Activated T-cell treated with anti-CD3 and anti-CD28 coated beads, Interleukin-2, amount 50 U/mL, for 4 hours (primary cell): ENCODE data around the gene ZCWPW1. TPM values are rescaled to one million over a fixed set of nuclear protein-coding genes. Genes with fewer than 3 reads are reported as not detected.
A peak's percentile ranks its signal among the peaks of the same experiment; 100 is the strongest.
"Not testable (repeated sequence)": the region's sequence is repeated elsewhere in the genome, so short reads cannot be mapped to it uniquely, and the experiment has no call there.

Experiments
- ATAC-seq, 2 donors: fragments of 200-7000 bp; cut with Tn5 transposase; one replicate each; pipeline ENCODE4 v1.10.0; 2021
- DNase-seq: peaks from one replicate; pipeline ENCODE4 v3.0.0-alpha.2; 2020
- H3K27me3 Mint-ChIP-seq: one replicate; pipeline ENCODE4 v1.8.0; 2021; ENCODE audit warnings: low read depth, mixed read lengths
- H3K36me3 Mint-ChIP-seq: one replicate; pipeline ENCODE4 v1.8.0; 2022; ENCODE audit warnings: mixed read lengths; ENCODE audit not compliant: insufficient read depth
- H3K4me1 Mint-ChIP-seq: one replicate; pipeline ENCODE4 v1.8.0; 2021; ENCODE audit warnings: low read depth, mixed read lengths
- H3K4me3 Mint-ChIP-seq: one replicate; pipeline ENCODE4 v1.8.0; 2021; ENCODE audit warnings: mild to moderate bottlenecking, moderate library complexity, mixed read lengths
- H3K9me3 Mint-ChIP-seq: one replicate; pipeline ENCODE4 v1.8.0; 2021; ENCODE audit warnings: mixed read lengths
- total RNA-seq, 3 donors: library from RNA; stranded (reverse); gene quantifications; one replicate each; pipeline ENCODE4 v1.2.1, GENCODE V29; 2021

The ZCWPW1 gene
- total RNA-seq, 3 donors from 2014 or later = 4.2 to 5.1 (median 4.8) TPM

GRCh38 chr7:100358027-100358856 lies 70.3 kb downstream of the ZCWPW1 start, which contains the start of gene PILRB:
Gene PILRB (plus strand): TSS chr7:100358117. CDS start chr7:100358303, 186 bp downstream.
- Mint-ChIP-seq H3K9me3 (no peaks in the 10 kb centered on the region), H3K27me3 (no peaks in the 10 kb centered on the region), H3K4me3 (no peak within 1 kb of the TSS), H3K36me3 (peaks cover 25% of the 10 kb centered on the region), H3K4me1 (peaks cover 8% of the 10 kb centered on the region)
- no peak for DNase-seq
- ATAC-seq = no peak

- no peaks in the 10 kb centered on the region for H3K9me3 Mint-ChIP-seq
- H3K27me3 Mint-ChIP-seq = no peaks in the 10 kb centered on the region
- peaks cover 21% of the 10 kb centered on the region for H3K36me3 Mint-ChIP-seq
- H3K4me1 Mint-ChIP-seq = peaks cover 12% of the 10 kb centered on the region
- DNase-seq = no peak
- no peak overlapping the region for H3K4me3 Mint-ChIP-seq
- ATAC-seq = no peak
These were observed 71.4 kb downstream of the ZCWPW1 start for GRCh38 chr7:100357131-100357561.

- Mint-ChIP-seq H3K9me3 (no peaks in the 10 kb centered on the region), H3K27me3 (no peaks in the 10 kb centered on the region), H3K4me3 (no peak overlapping the region), H3K4me1 (peaks cover 13% of the 10 kb centered on the region), H3K36me3 (peaks cover 20% of the 10 kb centered on the region)
- ATAC-seq (no peak), DNase-seq (no peak)
These were observed 72.0 kb downstream of the ZCWPW1 start for GRCh38 chr7:100356416-100357068.

- no peaks in the 10 kb centered on the region for H3K9me3 Mint-ChIP-seq
- H3K4me3 Mint-ChIP-seq = peak overlapping the region; percentile 58
- ATAC-seq (peak; percentile 49 to 66), DNase-seq (peak; percentile 42)
- H3K36me3 Mint-ChIP-seq = peaks cover 19% of the 10 kb centered on the region
- peaks cover 21% of the 10 kb centered on the region for H3K4me1 Mint-ChIP-seq
- no peaks in the 10 kb centered on the region for H3K27me3 Mint-ChIP-seq
These were observed 74.7 kb downstream of the ZCWPW1 start for GRCh38 chr7:100353685-100354330.

- H3K27me3 Mint-ChIP-seq = no peaks in the 10 kb centered on the region
- no peak for DNase-seq
- H3K36me3 Mint-ChIP-seq = peaks cover 21% of the 10 kb centered on the region
- H3K4me3 Mint-ChIP-seq = peak overlapping the region; percentile 58
- no peaks in the 10 kb centered on the region for H3K9me3 Mint-ChIP-seq
- H3K4me1 Mint-ChIP-seq = peaks cover 21% of the 10 kb centered on the region
- ATAC-seq = peak in 1 of 2 donors; percentile 10
These were observed 75.4 kb downstream of the ZCWPW1 start for GRCh38 chr7:100352984-100353684.

GRCh38 chr7:100352230-100352781 lies 76.2 kb downstream of the ZCWPW1 start:
- Mint-ChIP-seq H3K4me3 (peak overlapping the region; percentile 56), H3K4me1 (peaks cover 21% of the 10 kb centered on the region), H3K36me3 (peaks cover 28% of the 10 kb centered on the region)
- ATAC-seq = peak; percentile 63 to 70
- not testable (repeated sequence) for DNase-seq, H3K27me3 Mint-ChIP-seq, H3K9me3 Mint-ChIP-seq

- peaks cover 21% of the 10 kb centered on the region for H3K4me1 Mint-ChIP-seq
- no peaks in the 10 kb centered on the region for H3K27me3 Mint-ChIP-seq
- no peak for DNase-seq
- peaks cover 32% of the 10 kb centered on the region for H3K36me3 Mint-ChIP-seq
- peak overlapping the region; percentile 58 for H3K4me3 Mint-ChIP-seq
- no peak for ATAC-seq
- H3K9me3 Mint-ChIP-seq = no peaks in the 10 kb centered on the region
These were observed 76.8 kb downstream of the ZCWPW1 start for GRCh38 chr7:100351657-100352058.

Other genes starting within 250 kb of the ZCWPW1 start
- 10 to 100 TPM; 21.9 to 37.1 (median 27.8) TPM for gene PVRIG, start 208.8 kb downstream of the ZCWPW1 start, total RNA-seq
- not detected for gene SPDYE3, start 121.0 kb downstream of the ZCWPW1 start, total RNA-seq
- gene PILRB, start 70.6 kb downstream of the ZCWPW1 start, total RNA-seq = 10 to 100 TPM; 29.2 to 48.8 (median 34.3) TPM
- 1 to 10 TPM in 2 of 3 donors, under 1 TPM in 1; 0.38 to 6.6 (median 1.1) TPM for gene PILRA, start 55.2 kb downstream of the ZCWPW1 start, total RNA-seq
- 10 to 100 TPM; 82.4 to 87.2 (median 84.4) TPM for gene MEPCE, start 1.1 kb upstream of the ZCWPW1 start, total RNA-seq
- gene PPP1R35, start 7.8 kb upstream of the ZCWPW1 start, total RNA-seq = 10 to 100 TPM; 36.3 to 42.6 (median 37.4) TPM
- gene SPACDR, start 35.6 kb upstream of the ZCWPW1 start, total RNA-seq = under 1 TPM; 0.26 to 0.46 (median 0.41) TPM
- gene TSC22D4, start 50.5 kb upstream of the ZCWPW1 start, total RNA-seq = 10 to 100 TPM; 65.4 to 81.9 (median 81.5) TPM
- gene NYAP1, start 55.2 kb upstream of the ZCWPW1 start, total RNA-seq = under 1 TPM; 0.11 to 0.33 (median 0.18) TPM
- 10 to 100 TPM; 58.6 to 72.0 (median 65.9) TPM for gene AGFG2, start 110.5 kb upstream of the ZCWPW1 start, total RNA-seq
- 1 to 10 TPM; 6.2 to 8.1 (median 7.6) TPM for gene SAP25, start 145.2 kb upstream of the ZCWPW1 start, total RNA-seq
- 10 to 100 TPM; 69.3 to 75.5 (median 73.1) TPM for gene LRCH4, start 157.4 kb upstream of the ZCWPW1 start, total RNA-seq
- gene FBXO24, start 157.6 kb upstream of the ZCWPW1 start, total RNA-seq = under 1 TPM; 0.14 to 0.40 (median 0.34) TPM
- 1 to 10 TPM; 1.4 to 3.1 (median 2.0) TPM for gene PCOLCE, start 173.7 kb upstream of the ZCWPW1 start, total RNA-seq
- 1 to 10 TPM; 7.8 to 8.4 (median 7.9) TPM for gene MOSPD3, start 183.8 kb upstream of the ZCWPW1 start, total RNA-seq
- 10 to 100 TPM; 11.8 to 16.1 (median 15.4) TPM for gene TFR2, start 212.8 kb upstream of the ZCWPW1 start, total RNA-seq
- gene ACTL6B, start 227.7 kb upstream of the ZCWPW1 start, total RNA-seq = not detected
- gene GNB2, start 245.0 kb upstream of the ZCWPW1 start, total RNA-seq = 100 to 1,000 TPM; 209 to 231 (median 215) TPM